Astrocyte (in vitro differentiated cells and primary cell): ENCODE results near the gene AFF2. TPM values are rescaled to one million over a fixed set of nuclear protein-coding genes. Genes with fewer than 3 reads are reported as not detected.
A peak's percentile ranks its signal among the peaks of the same experiment; 100 is the strongest.

ENCODE experiments used
- DNase-seq: peaks from one replicate; pipeline ENCODE4 v3.0.0-alpha.2; 2010; ENCODE audit warnings: low read depth
- FAIRE-seq: peaks from 2 replicates; lab custom pipeline; 2011; peaks lifted over from hg19 to GRCh38; lab: Jason Lieb, UNC
- H2AFZ ChIP-seq: 2 replicates; pipeline ENCODE4 v1.6.0; 2012; ENCODE audit warnings: low read depth, low read length, inconsistent platforms
- H3K27ac ChIP-seq: 2 replicates; pipeline ENCODE4 v1.5.1; 2011; ENCODE audit warnings: low read depth, low read length, inconsistent platforms
- H3K27me3 ChIP-seq: 2 replicates; pipeline ENCODE4 v1.6.0; 2011; ENCODE audit warnings: low read length, inconsistent platforms; ENCODE audit not compliant: insufficient read depth
- H3K36me3 ChIP-seq: 2 replicates; pipeline ENCODE4 v1.5.1; 2011; ENCODE audit warnings: low read length, inconsistent platforms; ENCODE audit not compliant: insufficient read depth
- H3K4me1 ChIP-seq: 2 replicates; pipeline ENCODE4 v1.5.1; 2011; ENCODE audit warnings: low read length, inconsistent platforms; ENCODE audit not compliant: insufficient read depth
- H3K4me2 ChIP-seq: 2 replicates; pipeline ENCODE4 v1.6.0; 2012; ENCODE audit warnings: low read length, inconsistent platforms
- H3K4me3 ChIP-seq: 2 replicates; pipeline ENCODE4 v1.5.1; 2011; ENCODE audit warnings: low read depth, mild to moderate bottlenecking, low read length, inconsistent platforms; ENCODE audit not compliant: insufficient read depth
- H3K79me2 ChIP-seq: 2 replicates; pipeline ENCODE4 v1.6.0; 2012; ENCODE audit warnings: mild to moderate bottlenecking, low read length, inconsistent platforms; ENCODE audit not compliant: insufficient read depth
- H3K9ac ChIP-seq: 2 replicates; pipeline ENCODE4 v1.6.0; 2012; ENCODE audit warnings: mild to moderate bottlenecking, low read length, inconsistent platforms
- H3K9me3 ChIP-seq: 2 replicates; pipeline ENCODE4 v1.5.1; 2012; ENCODE audit warnings: low read depth, mild to moderate bottlenecking, low read length, inconsistent platforms; ENCODE audit not compliant: insufficient read depth
- H4K20me1 ChIP-seq: 2 replicates; pipeline ENCODE4 v1.6.0; 2012; ENCODE audit warnings: low read length, inconsistent platforms; ENCODE audit not compliant: insufficient read depth
- H3K27ac Mint-ChIP-seq: one replicate; pipeline ENCODE4 v1.8.0; 2021; ENCODE audit warnings: mild to moderate bottlenecking, mixed read lengths; ENCODE audit not compliant: unreplicated experiment
- H3K27me3 Mint-ChIP-seq: one replicate; pipeline ENCODE4 v1.8.0; 2021; ENCODE audit warnings: low read depth, mixed read lengths; ENCODE audit not compliant: unreplicated experiment
- H3K36me3 Mint-ChIP-seq: one replicate; pipeline ENCODE4 v1.8.0; 2021; ENCODE audit warnings: low read depth, mixed read lengths; ENCODE audit not compliant: unreplicated experiment
- H3K4me1 Mint-ChIP-seq: one replicate; pipeline ENCODE4 v1.8.0; 2021; ENCODE audit warnings: low read depth, mixed read lengths; ENCODE audit not compliant: unreplicated experiment
- H3K4me3 Mint-ChIP-seq: one replicate; pipeline ENCODE4 v1.8.0; 2021; ENCODE audit warnings: mild to moderate bottlenecking, moderate library complexity, mixed read lengths; ENCODE audit not compliant: unreplicated experiment
- H3K9me3 Mint-ChIP-seq: one replicate; pipeline ENCODE4 v1.8.0; 2021; ENCODE audit warnings: mild to moderate bottlenecking, mixed read lengths; ENCODE audit not compliant: unreplicated experiment
- EZH2 ChIP-seq: IDR thresholded peaks from 2 replicates; pipeline ENCODE4 v1.6.1; 2012; ENCODE audit warnings: mild to moderate bottlenecking, low read length, inconsistent platforms; ENCODE audit not compliant: insufficient read depth
- total RNA-seq: library from RNA; stranded (reverse); gene quantifications from 2 replicates; pipeline ENCODE4 v1.2.1, GENCODE V29; 2021
- TF ChIP-seq, protein P1 (sequence below): IDR thresholded peaks from 2 replicates; pipeline ENCODE4 v1.5.1; 2011; ENCODE audit warnings: low read depth, mild to moderate bottlenecking, inconsistent platforms, low read length, moderate library complexity; ENCODE audit not compliant: insufficient read depth

AFF2 gene
- total RNA-seq, 1 donor from 2014 or later, result 8.3 TPM

DNA sequence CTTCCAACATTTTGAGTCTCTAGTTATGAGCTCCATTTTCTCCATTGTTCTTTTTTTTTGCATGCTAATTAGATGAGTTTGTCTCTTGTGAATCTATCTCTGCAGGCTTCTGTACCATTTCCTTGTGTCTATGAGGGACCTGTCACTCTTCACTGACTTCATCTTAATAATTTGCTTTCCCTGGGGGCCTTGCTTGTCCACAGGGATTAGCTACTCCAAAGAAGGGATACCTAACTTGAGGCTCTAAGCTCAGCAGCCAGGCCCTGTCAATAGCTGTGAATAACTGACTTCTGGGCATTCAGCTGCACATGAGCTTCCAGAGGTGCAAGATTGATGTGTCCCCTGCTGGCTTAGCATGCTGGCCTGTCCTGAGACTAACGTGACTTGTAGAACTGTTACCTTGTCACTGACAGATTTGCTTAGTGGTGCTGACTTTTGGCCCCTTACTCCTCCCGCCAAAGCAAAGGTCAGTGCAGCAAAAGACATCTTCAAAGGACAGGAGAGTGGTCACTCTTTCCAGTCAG, 124.6 kb downstream of the AFF2 start:
- no peak overlapping the region for H3K27ac ChIP-seq
- H3K4me2 ChIP-seq, result no peak overlapping the region
- no peak overlapping the region for H2AFZ ChIP-seq
- H3K9me3 ChIP-seq, result no peaks in the 10 kb centered on the region
- TF ChIP-seq, protein P1, sequence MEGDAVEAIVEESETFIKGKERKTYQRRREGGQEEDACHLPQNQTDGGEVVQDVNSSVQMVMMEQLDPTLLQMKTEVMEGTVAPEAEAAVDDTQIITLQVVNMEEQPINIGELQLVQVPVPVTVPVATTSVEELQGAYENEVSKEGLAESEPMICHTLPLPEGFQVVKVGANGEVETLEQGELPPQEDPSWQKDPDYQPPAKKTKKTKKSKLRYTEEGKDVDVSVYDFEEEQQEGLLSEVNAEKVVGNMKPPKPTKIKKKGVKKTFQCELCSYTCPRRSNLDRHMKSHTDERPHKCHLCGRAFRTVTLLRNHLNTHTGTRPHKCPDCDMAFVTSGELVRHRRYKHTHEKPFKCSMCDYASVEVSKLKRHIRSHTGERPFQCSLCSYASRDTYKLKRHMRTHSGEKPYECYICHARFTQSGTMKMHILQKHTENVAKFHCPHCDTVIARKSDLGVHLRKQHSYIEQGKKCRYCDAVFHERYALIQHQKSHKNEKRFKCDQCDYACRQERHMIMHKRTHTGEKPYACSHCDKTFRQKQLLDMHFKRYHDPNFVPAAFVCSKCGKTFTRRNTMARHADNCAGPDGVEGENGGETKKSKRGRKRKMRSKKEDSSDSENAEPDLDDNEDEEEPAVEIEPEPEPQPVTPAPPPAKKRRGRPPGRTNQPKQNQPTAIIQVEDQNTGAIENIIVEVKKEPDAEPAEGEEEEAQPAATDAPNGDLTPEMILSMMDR, result no peak
- no peak for TF ChIP-seq EZH2
- H3K79me2 ChIP-seq, result no peaks in the 10 kb centered on the region
- Mint-ChIP-seq H3K4me1 (peaks cover 2% of the 10 kb centered on the region), H3K27me3 (no peaks in the 10 kb centered on the region), H3K9me3 (no peaks in the 10 kb centered on the region), H3K4me3 (no peak overlapping the region), H3K27ac (no peak overlapping the region), H3K36me3 (no peaks in the 10 kb centered on the region)
- no peaks in the 10 kb centered on the region for H4K20me1 ChIP-seq
- no peak overlapping the region for H3K9ac ChIP-seq
- no peaks in the 10 kb centered on the region for H3K36me3 ChIP-seq
- no peak overlapping the region for H3K4me3 ChIP-seq
- H3K4me1 ChIP-seq, result no peaks in the 10 kb centered on the region
- no peak for DNase-seq
- FAIRE-seq, result no peak
- no peaks in the 10 kb centered on the region for H3K27me3 ChIP-seq

DNA sequence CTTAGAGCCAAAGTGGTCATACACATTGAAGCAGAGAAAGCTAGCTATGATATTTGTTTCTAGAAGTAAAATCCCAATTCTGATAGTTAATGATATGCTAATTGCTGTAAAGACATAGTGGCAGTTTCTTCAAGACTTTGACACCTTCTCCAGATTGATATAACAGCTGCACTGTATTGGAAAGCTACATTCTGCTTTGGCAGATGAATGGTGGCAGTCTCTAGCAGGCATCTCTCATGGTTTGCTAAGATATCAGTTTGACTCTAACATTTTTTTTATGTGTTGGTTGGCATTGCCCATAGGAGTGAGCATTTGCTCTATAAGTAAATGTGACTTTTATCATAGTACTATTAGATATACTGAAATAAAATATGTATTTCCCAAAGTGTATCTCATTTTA, 128.2 kb downstream of the AFF2 start:
- H3K4me2 ChIP-seq, result no peak overlapping the region
- Mint-ChIP-seq H3K9me3 (no peaks in the 10 kb centered on the region), H3K4me3 (no peak overlapping the region), H3K4me1 (no peaks in the 10 kb centered on the region), H3K27me3 (no peaks in the 10 kb centered on the region), H3K27ac (no peak overlapping the region), H3K36me3 (no peaks in the 10 kb centered on the region)
- no peak overlapping the region for H3K9ac ChIP-seq
- no peak for TF ChIP-seq EZH2
- TF ChIP-seq, protein P1, result no peak
- no peaks in the 10 kb centered on the region for H3K79me2 ChIP-seq
- FAIRE-seq (peak; percentile 39), DNase-seq (no peak)
- H3K9me3 ChIP-seq, result no peaks in the 10 kb centered on the region
- no peaks in the 10 kb centered on the region for H3K4me1 ChIP-seq
- H3K36me3 ChIP-seq, result no peaks in the 10 kb centered on the region
- H3K27ac ChIP-seq, result no peak overlapping the region
- H3K4me3 ChIP-seq, result no peak overlapping the region
- no peak overlapping the region for H2AFZ ChIP-seq
- H4K20me1 ChIP-seq, result no peaks in the 10 kb centered on the region
- H3K27me3 ChIP-seq, result no peaks in the 10 kb centered on the region

DNA sequence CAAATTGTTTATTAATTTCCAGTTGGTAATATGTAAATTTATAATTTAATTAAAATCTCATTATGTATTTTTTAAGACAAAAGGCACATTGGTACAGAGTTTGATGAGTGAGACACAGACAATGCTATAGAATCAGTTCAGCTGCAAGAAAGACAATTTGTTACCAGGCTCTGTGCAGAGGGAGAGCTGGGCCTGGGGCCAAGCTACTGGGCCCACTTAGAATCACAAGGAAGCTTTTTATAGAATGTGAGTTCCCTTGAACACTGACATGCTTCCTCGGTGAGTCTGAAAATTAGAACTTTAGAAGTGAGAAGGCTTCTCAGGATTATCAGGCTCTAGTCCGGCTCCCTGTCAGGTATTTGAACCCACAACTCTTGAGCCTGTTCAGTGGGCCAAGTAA, 129.0 kb downstream of the AFF2 start:
- FAIRE-seq, result no peak
- TF ChIP-seq EZH2, result no peak
- TF ChIP-seq, protein P1, result no peak

More for the DNA sequence above, 129.0 kb downstream of the AFF2 start:
- Histone ChIP-seq H3K4me3 (no peak overlapping the region), H4K20me1 (no peaks in the 10 kb centered on the region), H3K79me2 (no peaks in the 10 kb centered on the region), H3K4me1 (no peaks in the 10 kb centered on the region), H3K9me3 (no peaks in the 10 kb centered on the region), H2AFZ (no peak overlapping the region), H3K27me3 (no peaks in the 10 kb centered on the region), H3K9ac (no peak overlapping the region), H3K4me2 (no peak overlapping the region), H3K36me3 (no peaks in the 10 kb centered on the region), H3K27ac (no peak overlapping the region)
- DNase-seq, result no peak
- Mint-ChIP-seq H3K9me3 (no peaks in the 10 kb centered on the region), H3K4me3 (no peak overlapping the region), H3K27me3 (no peaks in the 10 kb centered on the region), H3K36me3 (no peaks in the 10 kb centered on the region), H3K27ac (no peak overlapping the region), H3K4me1 (no peaks in the 10 kb centered on the region)
